Ovary (tissue), 3 donors: ENCODE measurements around the gene CREB3L4.

ENCODE experiments used
- EP300 ChIP-seq: sonication (generic); formaldehyde crosslinking; IDR thresholded peaks from one replicate; pipeline ENCODE4 v1.6.1; 2017; ENCODE audit warnings: antibody characterized with exemption
- POLR2A ChIP-seq: fragments of 450-650 bp; IDR thresholded peaks from one replicate; pipeline ENCODE4 v1.6.1; 2017; ENCODE audit warnings: antibody characterized with exemption, mild to moderate bottlenecking, moderate library complexity
- TF ChIP-seq, protein P1 (sequence below), 3 donors: fragments of 450-650 bp in 2 of 3; fragments of 200-600 bp in 1 of 3; IDR thresholded peaks; one replicate each; pipeline versions ENCODE4 v1.5.1 to v1.8.0; 2016 to 2022; ENCODE audit warnings: antibody characterized with exemption in 3 of 3, mild to moderate bottlenecking in 1 of 3
- donor health status: DM: no; HTN: no; CAD: no.

DNA sequence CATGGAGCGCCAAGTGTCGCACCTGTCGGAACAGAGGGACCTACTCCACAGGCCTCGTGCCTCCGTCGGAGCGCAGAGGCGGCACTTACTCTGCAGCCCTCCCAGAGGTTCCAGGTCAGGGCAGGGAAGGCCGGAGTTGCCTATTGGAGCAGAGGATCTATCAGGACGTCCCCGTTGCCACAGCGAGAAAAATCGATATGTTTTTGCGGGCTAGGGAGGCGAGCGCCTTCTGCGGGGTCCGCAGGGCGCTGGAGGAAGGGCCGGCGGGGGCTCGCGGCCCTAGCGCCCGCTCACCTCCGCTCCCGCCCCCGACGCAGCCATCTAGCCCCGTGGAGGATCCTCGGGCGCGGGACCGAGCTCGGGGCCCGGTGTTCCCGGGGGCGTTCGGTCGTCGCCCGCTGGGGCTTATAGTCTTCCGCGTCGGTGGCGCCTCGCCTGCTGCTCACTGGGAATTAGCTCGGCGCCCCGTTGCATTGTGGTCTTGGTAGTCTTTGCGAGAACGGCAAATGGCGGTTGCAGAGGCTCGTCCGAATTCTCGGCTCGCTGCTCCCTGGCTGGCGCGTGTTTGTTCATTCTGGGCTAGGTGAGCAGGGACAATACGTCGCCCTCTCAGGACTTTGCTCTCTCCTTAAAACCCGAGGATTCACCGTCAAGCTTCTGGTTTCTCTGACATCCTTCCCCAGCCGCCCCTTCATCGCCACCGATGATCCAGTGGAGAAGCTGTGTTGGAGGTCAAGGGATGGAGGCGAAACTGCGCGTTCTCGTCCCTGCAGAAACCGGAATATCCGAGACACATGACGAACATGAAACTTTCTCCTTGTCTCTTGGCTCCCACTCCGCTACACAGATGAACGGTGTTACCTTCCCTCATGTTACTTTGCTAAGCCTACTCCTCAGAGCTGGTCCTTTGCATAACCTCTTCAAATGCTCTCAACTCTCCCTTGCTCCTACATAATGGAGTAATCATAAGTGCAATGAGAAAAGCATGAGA lies 9.8 kb downstream of the CREB3L4 start, which contains the start of gene JTB:
- TF ChIP-seq, protein P1, sequence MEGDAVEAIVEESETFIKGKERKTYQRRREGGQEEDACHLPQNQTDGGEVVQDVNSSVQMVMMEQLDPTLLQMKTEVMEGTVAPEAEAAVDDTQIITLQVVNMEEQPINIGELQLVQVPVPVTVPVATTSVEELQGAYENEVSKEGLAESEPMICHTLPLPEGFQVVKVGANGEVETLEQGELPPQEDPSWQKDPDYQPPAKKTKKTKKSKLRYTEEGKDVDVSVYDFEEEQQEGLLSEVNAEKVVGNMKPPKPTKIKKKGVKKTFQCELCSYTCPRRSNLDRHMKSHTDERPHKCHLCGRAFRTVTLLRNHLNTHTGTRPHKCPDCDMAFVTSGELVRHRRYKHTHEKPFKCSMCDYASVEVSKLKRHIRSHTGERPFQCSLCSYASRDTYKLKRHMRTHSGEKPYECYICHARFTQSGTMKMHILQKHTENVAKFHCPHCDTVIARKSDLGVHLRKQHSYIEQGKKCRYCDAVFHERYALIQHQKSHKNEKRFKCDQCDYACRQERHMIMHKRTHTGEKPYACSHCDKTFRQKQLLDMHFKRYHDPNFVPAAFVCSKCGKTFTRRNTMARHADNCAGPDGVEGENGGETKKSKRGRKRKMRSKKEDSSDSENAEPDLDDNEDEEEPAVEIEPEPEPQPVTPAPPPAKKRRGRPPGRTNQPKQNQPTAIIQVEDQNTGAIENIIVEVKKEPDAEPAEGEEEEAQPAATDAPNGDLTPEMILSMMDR (IDR thresholded peaks at IDR 0.05): no peak
- TF ChIP-seq POLR2A (peak; percentile 87), EP300 (no peak)
